ENCODE results near the gene FSD2. TPM values are rescaled to one million over a fixed set of nuclear protein-coding genes. Genes with fewer than 3 reads are reported as not detected.

Gene FSD2
- total and polyA plus RNA-seq, 9 of the 15 experiments (the other 6 are each of a cell fraction or from before 2014, with no cell fraction given), result 0.01 to 0.06 TPM; not detected in 7

DNA sequence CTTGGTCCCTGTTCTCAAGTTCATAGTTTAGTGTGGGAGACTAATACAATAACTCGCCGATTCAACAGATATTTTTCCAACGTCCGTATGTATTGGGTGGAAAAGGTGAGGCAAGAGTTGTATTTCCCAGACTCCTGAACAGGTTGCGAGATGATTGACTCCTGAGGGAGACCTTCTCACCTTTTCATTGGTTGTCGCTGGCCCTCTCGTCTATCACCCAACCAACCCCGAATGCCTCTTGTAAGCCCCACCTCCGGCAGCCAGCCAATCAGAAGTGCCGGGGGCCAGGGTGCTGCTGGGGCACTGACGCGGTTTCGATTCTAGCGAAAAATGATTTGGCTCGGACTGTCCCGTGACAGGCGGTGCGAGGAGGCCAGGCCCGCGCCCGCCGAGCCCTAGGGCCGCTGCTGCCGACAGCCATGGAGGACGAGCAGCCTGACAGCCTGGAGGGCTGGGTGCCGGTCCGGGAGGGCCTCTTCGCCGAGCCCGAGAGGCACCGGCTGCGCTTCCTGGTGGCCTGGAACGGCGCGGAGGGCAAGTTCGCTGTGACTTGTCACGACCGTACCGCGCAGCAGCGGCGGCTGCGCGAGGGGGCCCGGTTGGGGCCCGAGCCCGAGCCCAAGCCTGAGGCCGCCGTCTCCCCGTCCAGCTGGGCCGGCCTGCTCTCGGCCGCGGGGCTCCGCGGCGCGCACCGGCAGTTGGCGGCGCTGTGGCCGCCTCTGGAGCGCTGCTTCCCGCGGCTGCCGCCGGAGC, 3.6 kb upstream of the FSD2 start, which contains the start of gene WHAMM (continued):
- TF ChIP-seq, protein P1, sequence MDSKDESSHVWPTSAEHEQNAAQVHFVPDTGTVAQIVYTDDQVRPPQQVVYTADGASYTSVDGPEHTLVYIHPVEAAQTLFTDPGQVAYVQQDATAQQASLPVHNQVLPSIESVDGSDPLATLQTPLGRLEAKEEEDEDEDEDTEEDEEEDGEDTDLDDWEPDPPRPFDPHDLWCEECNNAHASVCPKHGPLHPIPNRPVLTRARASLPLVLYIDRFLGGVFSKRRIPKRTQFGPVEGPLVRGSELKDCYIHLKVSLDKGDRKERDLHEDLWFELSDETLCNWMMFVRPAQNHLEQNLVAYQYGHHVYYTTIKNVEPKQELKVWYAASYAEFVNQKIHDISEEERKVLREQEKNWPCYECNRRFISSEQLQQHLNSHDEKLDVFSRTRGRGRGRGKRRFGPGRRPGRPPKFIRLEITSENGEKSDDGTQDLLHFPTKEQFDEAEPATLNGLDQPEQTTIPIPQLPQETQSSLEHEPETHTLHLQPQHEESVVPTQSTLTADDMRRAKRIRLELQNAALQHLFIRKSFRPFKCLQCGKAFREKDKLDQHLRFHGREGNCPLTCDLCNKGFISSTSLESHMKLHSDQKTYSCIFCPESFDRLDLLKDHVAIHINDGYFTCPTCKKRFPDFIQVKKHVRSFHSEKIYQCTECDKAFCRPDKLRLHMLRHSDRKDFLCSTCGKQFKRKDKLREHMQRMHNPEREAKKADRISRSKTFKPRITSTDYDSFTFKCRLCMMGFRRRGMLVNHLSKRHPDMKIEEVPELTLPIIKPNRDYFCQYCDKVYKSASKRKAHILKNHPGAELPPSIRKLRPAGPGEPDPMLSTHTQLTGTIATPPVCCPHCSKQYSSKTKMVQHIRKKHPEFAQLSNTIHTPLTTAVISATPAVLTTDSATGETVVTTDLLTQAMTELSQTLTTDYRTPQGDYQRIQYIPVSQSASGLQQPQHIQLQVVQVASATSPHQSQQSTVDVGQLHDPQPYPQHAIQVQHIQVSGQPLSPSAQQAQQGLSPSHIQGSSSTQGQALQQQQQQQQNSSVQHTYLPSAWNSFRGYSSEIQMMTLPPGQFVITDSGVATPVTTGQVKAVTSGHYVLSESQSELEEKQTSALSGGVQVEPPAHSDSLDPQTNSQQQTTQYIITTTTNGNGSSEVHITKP (IDR thresholded peaks at IDR 0.05; ENCODE audit: partially characterized antibody), result peak; percentile 6
- TF ChIP-seq GABPB2 (CRISPR knock-in tag; conservative IDR thresholded peaks at IDR 0.05) (no peak), SOX6 (IDR thresholded peaks at IDR 0.05) (no peak), ZKSCAN8 (CRISPR knock-in tag; IDR thresholded peaks at IDR 0.05) (no peak), SMAD4 (CRISPR knock-in tag; conservative IDR thresholded peaks at IDR 0.05) (0 out of 2 replicates have a peak, but pooled peaks have one; percentile 74), FOXA3 (CRISPR knock-in tag; conservative IDR thresholded peaks at IDR 0.05 in 1 of 2, IDR thresholded peaks at IDR 0.05 in 1 of 2) (0 out of 4 replicates have a peak, but pooled peaks of 1 of the 2 experiments have one; percentile 56), NR4A1 (CRISPR knock-in tag; IDR thresholded peaks at IDR 0.05) (no peak), NR4A1 (tag; IDR thresholded peaks at IDR 0.05) (no peak), ZC3H4 (CRISPR knock-in tag; IDR thresholded peaks at IDR 0.05; ENCODE audit: borderline replicate concordance) (peak; percentile 63; the same call in 1 of the 2 replicates), YY1 (IDR thresholded peaks at IDR 0.05; ENCODE audit: borderline replicate concordance in 1 of 3, control insufficient read depth in 1 of 3, extremely low read depth in 1 of 3, insufficient read depth in 3 of 3, insufficient read length in 1 of 3, insufficient replicate concordance in 2 of 3, low read depth in 1 of 3, low read length in 2 of 3) (peak in 2 of 3 experiments; percentile 41 to 63), EWSR1 (IDR thresholded peaks at IDR 0.05; ENCODE audit: borderline replicate concordance, low read depth, partially characterized antibody) (no peak), PML (IDR thresholded peaks at IDR 0.05; ENCODE audit: low read length) (peak; percentile 44; the same call in 1 of the 2 replicates)
- TF ChIP-seq, protein P2, sequence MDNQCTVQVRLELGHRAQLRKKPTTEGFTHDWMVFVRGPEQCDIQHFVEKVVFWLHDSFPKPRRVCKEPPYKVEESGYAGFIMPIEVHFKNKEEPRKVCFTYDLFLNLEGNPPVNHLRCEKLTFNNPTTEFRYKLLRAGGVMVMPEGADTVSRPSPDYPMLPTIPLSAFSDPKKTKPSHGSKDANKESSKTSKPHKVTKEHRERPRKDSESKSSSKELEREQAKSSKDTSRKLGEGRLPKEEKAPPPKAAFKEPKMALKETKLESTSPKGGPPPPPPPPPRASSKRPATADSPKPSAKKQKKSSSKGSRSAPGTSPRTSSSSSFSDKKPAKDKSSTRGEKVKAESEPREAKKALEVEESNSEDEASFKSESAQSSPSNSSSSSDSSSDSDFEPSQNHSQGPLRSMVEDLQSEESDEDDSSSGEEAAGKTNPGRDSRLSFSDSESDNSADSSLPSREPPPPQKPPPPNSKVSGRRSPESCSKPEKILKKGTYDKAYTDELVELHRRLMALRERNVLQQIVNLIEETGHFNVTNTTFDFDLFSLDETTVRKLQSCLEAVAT (IDR thresholded peaks at IDR 0.05), result peak; percentile 59 to 89; a peak in 2 of 4 replicates
- TF ChIP-seq, protein P3, sequence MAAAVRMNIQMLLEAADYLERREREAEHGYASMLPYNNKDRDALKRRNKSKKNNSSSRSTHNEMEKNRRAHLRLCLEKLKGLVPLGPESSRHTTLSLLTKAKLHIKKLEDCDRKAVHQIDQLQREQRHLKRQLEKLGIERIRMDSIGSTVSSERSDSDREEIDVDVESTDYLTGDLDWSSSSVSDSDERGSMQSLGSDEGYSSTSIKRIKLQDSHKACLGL (CRISPR knock-in tag; IDR thresholded peaks at IDR 0.05; ENCODE audit: borderline replicate concordance, poor library complexity, severe bottlenecking), result no peak
